HG03060 (cell line): ENCODE measurements around the gene ATF7IP2.

Source experiments
- ATAC-seq: cut with Tn5 transposase; IDR thresholded peaks from one replicate; pipeline ENCODE4 v1.9.1; 2021; ENCODE audit warnings: low read depth, moderate number of reproducible peaks; ENCODE audit not compliant: unreplicated experiment

The ATF7IP2 gene

DNA sequence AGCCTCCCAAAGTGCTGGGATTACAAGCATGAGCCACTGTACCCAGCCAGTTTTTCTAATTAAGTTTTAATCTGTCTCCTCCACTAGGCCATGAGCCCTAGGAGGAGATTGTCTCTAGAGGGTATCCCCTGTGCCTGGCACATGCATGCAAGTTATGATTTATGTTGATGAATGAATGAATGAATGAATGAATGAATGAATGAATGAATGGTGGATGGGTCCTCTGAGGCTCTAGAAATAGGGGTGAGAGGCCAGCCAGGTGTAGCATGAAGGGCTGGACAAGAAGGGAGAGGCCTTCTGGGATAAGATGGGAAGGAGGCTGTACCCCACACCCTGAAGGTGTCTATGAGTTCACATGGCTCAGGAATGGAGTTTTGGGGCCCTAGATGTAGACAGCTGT, 145.7 kb downstream of the ATF7IP2 start:
- no peak for ATAC-seq
